Measurements from ENCODE around the gene TTLL11.

GRCh38 chr9:121895818-121896544, 197.1 kb downstream of the TTLL11 start:
- TF ChIP-seq EZH2 (IDR thresholded peaks at IDR 0.05; ENCODE audit: insufficient read depth, poor library complexity, severe bottlenecking) (no peak), EZH2phosphoT487 (IDR thresholded peaks at IDR 0.05; ENCODE audit: insufficient read depth, low read depth) (no peak)
